GM19023 (cell line): ENCODE measurements around the gene ERP44.
"Not testable (repeated sequence)": the region's sequence is repeated elsewhere in the genome, so short reads cannot be mapped to it uniquely, and the experiment has no call there.

Experiments used
- ATAC-seq: cut with Tn5 transposase; IDR thresholded peaks from one replicate; pipeline ENCODE4 v1.9.1; 2021; ENCODE audit warnings: mild to moderate bottlenecking, moderate library complexity; ENCODE audit not compliant: unreplicated experiment

ERP44 gene

GRCh38 chr9:100098887-100099721 lies at the start of gene ERP44, which contains the start of gene INVS:
TSS of gene ERP44 (minus strand) at chr9:100099000. CDS start at chr9:100098840, 160 bp downstream.
TSS of gene INVS (plus strand) at chr9:100099243. CDS start at chr9:100104522, 5,279 bp downstream.
- ATAC-seq: peak; percentile 99

DNA sequence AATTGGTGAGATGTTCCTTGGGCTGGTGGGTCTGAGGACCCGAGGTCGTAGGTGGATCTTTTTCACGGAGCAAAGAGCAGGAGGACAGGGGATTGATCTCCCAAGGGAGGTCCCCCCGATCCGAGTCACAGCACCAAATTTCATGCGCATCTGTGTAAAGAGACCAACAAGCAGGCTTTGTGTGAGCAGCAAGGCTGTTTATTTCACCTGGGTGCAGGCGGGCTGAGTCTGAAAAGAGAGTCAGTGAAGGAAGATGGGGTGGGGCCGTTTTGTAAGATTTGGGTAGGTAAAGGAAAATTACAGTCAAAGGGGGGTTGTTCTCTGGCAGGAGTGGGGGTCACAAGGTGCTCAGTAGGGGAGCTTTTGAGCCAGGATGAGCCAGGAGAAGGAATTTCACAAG lies 47.2 kb upstream of the ERP44 start:
- ATAC-seq: not testable (repeated sequence)

- not testable (repeated sequence) for ATAC-seq
Measured at GRCh38 chr9:100145167-100145934, 46.6 kb upstream of the ERP44 start.

DNA sequence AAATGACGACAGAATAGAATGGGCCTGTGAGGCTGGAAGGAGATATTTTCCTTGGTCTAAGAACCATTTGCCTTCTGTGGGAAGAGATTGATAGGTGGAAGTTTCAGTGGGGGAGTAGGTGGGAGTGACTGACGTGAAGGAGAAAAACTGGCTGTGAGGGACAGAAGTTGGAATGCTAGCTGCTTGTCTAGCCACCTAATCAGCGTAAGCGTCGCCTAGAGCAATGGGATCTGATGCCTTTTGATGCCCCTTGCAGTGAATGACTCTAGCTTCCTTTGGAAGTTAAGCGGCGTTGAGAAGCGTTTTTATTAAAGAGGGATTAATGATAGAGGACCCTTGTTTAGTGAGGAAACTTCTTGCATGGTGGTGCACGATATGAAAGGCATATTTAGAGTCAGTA lies 43.1 kb upstream of the ERP44 start:
- not testable (repeated sequence) for ATAC-seq

DNA sequence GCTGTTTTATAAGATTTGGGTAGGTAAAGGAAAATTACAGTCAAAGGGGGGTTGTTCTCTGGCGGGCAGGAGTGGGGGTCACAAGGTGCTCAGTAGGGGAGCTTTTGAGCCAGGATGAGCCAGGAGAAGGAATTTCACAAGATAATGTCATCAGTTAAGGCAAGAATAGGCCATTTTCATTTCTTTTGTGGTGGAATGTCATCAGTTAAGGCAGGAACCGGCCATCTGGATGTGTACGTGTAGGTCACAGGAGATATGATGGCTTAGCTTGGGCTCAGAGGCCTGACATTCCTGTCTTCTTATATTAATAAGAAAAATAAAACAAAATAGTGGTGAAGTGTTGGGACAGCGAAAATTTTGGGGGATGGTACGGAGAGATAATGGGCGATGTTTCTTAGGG lies 41.5 kb upstream of the ERP44 start:
- not testable (repeated sequence) for ATAC-seq

DNA sequence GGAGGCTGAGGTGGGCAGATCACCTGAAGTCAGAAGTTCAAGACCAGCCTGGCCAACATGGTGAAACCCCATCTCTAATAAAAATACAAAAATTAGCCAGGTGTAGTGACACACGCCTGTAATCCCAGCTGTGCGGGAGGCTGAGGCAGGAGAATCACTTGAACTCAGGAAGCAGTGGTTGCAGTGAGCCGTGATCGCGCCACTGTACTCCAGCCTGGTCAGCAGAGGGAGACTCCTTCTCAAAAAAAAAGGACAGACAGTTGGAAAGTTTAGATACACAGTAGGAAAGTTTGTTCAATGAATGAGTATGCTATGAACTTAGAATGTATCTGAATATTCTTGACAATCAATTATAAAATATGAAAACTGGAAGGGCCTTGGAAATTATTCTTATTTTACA lies 38.0 kb upstream of the ERP44 start:
- not testable (repeated sequence) for ATAC-seq

DNA sequence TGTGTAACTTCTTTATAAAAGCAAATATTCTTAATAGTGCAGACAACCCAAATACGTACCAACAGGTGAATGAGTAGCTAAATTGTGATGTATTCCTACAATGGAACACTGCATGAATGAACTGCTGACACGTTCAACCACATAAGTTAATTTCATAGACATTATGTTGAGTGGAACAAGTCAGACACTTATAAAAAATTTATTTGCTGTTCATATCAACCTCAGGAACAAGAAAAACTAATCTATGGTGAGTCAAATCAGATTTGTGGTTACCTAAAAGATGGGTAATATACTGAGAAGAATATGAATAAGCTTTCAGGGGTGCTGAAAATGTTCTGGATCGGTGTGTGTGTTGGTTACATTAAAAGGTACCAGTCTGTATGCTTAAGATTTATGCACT lies 35.9 kb upstream of the ERP44 start:
- no peak for ATAC-seq

GRCh38 chr9:100131875-100132430 lies 33.2 kb upstream of the ERP44 start:
- no peak for ATAC-seq

- ATAC-seq: no peak
Measured at GRCh38 chr9:100131216-100131615, 32.4 kb upstream of the ERP44 start.

- ATAC-seq: no peak
Measured at GRCh38 chr9:100129772-100130171, 31.0 kb upstream of the ERP44 start.

GRCh38 chr9:100126423-100126822 lies 27.6 kb upstream of the ERP44 start:
- no peak for ATAC-seq

DNA sequence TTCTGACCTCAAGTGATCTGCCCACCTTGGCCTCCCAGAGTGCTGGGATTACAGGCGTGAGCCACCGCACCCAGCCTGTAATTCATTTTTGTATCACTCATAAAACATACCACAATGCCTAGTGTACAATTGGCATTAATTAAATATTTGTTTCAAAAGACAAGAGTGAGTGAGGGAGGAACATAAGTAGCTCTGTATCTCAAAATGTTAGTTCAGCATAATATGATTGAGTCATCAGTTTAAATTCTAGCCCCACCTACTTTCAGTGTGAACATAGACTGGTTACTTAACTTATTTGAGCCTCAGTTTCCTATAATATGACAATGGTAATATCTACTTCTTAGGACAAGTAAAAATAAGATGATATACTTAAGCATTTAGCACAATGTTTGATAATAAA lies 27.1 kb upstream of the ERP44 start:
- ATAC-seq: no peak

GRCh38 chr9:100125236-100125635 lies 26.4 kb upstream of the ERP44 start:
- no peak for ATAC-seq

DNA sequence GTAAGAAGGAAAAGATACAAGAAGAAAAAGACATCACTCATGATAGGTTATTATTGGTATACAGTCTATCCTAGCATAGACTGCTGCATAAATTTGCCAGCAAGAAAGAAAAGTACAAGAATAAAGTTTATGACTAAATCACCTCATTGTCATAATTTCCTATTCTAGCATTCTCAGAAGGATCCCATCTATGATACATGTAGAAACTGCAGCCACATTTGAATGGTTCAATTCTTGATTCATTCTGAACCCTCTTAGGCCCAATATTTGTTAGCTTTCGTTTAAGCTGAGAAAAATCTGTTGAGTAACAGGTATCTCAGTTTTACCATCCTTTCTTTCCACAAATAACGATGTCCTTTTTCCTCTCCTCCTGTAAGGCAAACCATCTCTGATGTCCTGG lies 21.5 kb upstream of the ERP44 start:
- no peak for ATAC-seq

DNA sequence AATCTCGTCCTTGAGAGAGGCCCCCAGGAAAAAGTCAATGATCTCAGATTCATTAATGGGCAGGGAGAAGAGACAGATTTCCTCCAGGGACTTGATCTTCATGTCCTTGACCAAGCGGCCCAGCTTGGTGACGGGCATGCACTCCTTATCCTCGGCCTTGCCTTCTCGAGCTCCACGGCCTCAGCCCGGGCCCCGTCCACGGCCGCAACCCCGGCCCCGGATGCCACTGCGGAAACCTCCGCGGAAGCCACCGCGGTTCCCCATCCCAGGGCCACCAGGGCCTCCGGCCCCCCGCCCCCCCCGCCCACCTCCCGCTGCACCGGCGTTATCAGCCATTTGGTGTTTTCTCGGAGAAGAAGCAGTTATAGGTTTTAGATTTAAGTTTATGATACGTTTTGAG lies 18.5 kb upstream of the ERP44 start:
- ATAC-seq: no peak

GRCh38 chr9:100112677-100113336 lies 14.0 kb upstream of the ERP44 start:
- no peak for ATAC-seq

GRCh38 chr9:100111235-100111634 lies 12.4 kb upstream of the ERP44 start:
- ATAC-seq: no peak

GRCh38 chr9:100108559-100108958 lies 9.8 kb upstream of the ERP44 start:
- ATAC-seq: no peak

DNA sequence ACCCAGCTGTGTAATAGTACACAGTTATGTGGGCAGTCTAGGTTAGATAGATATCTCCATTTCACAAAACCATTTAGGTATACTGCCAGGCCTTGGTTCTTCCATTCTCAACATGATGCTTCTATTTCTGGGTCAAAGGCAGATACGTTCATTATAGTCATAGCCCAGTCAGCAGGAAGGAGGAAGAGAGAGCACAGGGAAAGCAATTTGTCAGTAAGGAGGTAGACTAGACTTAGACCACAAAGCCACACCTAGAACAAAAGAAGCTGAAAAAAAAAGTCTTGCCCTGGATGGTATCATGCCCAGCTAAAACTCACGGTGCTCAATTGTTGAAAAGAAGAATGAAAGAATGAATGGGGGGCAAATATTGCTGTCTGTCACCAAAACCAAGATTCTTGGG lies 7.8 kb upstream of the ERP44 start:
- ATAC-seq: no peak

- no peak for ATAC-seq
Measured at GRCh38 chr9:100105861-100106260, 7.1 kb upstream of the ERP44 start.

DNA sequence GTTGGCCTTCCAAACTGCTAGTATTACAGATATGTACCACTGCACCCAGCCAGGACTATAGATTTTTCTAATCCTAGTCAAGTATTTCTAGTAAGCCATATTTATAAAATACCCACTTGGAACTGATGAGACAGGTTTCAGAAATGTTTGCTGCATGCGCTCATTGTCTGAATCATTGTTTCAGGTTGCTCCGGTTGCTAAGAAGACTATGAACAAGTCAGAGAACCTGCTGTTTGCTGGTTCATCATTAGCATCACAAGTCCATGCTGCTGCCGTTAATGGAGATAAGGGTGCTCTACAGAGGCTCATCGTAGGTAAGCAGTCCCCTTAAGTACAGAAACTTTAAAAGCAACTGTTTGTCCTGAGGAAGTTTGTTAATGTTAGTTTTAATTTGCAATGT lies 5.5 kb upstream of the ERP44 start:
- ATAC-seq: no peak
